Gastrocnemius medialis (tissue), 4 donors: ENCODE measurements around the gene LEFTY1.

Experiments
- CTCF ChIP-seq, 5 experiments: fragments of 450-650 bp in 3 of 5; fragments of 200-600 bp in 2 of 5; sonication (generic) in 2 of 5; IDR thresholded peaks in 4 of 5; conservative IDR thresholded peaks in 1 of 5; 1 replicate in 4 of 5; 2 replicates in 1 of 5; pipeline ENCODE4 v1.5.1; 2016 to 2019; ENCODE audit warnings: antibody characterized with exemption in 5 of 5, mild to moderate bottlenecking in 3 of 5, moderate library complexity in 3 of 5
- POLR2A ChIP-seq, 2 donors: fragments of 450-650 bp; IDR thresholded peaks; one replicate each; pipeline ENCODE4 v1.6.1; 2017; ENCODE audit warnings: antibody characterized with exemption in 2 of 2, mild to moderate bottlenecking in 2 of 2, moderate library complexity in 2 of 2

DNA sequence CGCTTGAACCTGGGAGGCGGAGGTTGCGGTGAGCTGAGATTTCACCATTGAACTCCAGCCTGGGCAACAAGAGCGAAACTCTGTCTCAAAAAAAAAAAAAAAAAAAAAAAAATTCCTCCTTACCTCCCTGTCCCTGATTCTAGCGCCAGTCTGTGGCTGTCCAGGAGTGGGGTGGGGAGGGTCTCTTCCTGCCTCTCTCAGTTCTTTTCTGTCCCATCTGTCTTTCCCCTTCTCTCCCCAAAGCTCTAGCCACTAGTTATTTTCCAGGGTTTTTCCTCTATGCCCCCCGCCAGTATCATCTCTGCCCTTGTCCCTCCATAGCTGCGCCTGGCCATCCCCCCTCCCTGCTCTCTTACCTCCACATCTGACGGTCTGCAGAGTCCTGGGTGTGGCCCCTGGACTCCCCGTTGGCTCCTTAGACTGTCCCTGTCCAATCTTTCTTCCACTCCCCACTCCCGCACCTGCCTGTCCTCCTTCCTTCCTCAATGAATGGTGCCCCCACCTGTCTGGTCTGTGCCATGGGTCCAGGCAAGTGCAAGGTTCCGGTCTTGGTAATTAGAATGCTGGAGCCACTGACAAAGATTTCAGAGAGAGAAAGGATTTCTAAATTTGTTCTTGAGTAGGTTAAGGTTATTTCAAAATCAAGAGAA lies 5.2 kb downstream of the LEFTY1 start:
- no peak for TF ChIP-seq CTCF (IDR thresholded peaks at IDR 0.05 in 4 of 5, conservative IDR thresholded peaks at IDR 0.05 in 1 of 5)
- no peak for TF ChIP-seq POLR2A (IDR thresholded peaks at IDR 0.05)
